Brain pericyte (primary cell): ENCODE results near the gene SLC66A1.

Experiments used
- DNase-seq: peaks from one replicate; pipeline ENCODE4 v3.0.0-alpha.2; 2012; ENCODE audit warnings: low read depth, low spot score

The SLC66A1 gene

DNA sequence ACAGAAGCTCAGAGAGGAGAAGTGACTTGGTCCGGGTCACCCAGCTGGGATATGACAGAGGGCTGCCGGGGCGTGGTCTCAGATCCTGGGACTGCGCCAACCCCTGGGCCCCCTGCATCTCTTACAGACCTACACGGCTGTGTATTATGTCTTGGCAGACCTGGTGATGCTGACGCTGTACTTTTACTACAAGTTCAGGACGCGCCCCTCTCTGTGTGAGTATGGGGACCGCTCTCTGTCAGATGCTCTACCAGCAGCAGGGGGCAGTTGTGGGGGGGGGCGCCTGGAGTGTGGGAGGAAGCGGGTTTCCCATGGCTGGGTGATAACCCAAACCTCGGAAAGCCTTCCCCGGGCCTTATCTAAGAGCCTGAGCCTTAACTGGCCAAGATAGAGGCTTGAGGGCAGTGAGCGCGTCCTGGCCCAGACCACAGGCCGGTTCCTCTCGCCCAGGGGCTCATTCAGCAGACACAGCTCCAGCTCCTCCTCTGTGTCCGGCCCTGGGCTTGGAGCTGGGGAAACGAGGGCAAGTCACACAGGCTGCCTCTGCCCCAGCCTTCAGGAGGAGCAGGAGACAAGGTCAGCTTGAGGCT, 13.3 kb downstream of the SLC66A1 start:
- no peak for DNase-seq

DNA sequence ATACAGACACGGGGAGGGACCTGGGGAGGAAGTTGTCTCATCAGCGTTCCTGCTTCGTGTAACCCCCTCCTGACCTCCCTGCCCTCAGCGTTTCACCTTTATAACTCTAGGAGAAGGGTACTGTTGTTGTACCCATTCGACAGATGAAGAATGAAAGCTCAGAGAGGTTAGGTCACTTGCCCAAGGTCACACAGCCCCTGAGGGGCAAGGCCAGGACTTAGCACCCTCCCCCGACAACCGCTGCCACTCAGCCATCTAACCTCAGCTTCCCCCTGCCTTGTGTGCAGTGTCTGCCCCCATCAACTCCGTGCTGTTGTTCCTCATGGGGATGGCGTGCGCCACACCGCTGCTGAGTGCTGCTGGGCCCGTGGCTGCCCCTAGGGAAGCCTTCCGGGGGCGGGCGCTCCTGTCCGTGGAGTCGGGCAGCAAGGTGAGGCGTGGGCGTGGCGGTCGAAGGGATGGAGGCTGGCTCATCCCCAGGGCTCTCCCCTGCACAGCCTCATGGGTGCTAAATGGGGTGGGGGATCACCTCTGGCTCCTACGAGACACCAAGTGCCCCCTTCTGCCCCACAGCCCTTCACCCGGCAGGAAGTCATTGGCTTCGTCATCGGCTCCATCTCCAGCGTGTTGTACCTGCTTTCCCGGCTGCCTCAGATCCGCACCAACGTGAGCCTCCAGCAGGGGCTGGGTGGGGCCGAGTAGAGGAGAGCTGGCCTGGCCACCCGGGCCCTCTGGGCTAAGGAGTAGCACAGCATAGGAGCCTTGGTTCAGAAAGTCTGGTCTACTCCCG, 14.0 kb downstream of the SLC66A1 start:
- no peak for DNase-seq

- no peak for DNase-seq
Measured at GRCh38 chr1:19326748-19327065, 14.6 kb downstream of the SLC66A1 start.

GRCh38 chr1:19327301-19327700, 15.2 kb downstream of the SLC66A1 start:
- DNase-seq, result no peak

GRCh38 chr1:19327736-19328135, 15.6 kb downstream of the SLC66A1 start:
- DNase-seq, result no peak

DNA sequence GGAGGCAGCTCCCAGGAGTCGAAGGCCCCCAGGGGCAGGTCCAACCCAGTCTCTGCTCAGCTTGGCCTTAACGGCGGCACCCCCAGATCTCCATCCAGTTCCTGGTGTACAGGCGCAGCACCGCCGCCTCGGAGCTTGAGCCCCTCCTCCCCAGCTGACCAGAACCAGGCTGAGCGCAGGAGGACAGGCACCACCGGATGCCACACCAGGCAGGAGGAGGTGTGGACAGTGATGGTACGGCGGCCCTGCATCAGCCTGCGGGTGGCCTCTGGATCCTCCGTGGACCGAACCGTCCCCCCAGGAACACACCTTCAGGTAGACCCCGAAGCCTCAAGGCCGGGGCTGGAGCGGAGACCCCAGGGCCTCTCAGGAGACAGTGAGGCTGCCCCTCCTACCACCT, 16.4 kb downstream of the SLC66A1 start:
- no peak for DNase-seq

DNA sequence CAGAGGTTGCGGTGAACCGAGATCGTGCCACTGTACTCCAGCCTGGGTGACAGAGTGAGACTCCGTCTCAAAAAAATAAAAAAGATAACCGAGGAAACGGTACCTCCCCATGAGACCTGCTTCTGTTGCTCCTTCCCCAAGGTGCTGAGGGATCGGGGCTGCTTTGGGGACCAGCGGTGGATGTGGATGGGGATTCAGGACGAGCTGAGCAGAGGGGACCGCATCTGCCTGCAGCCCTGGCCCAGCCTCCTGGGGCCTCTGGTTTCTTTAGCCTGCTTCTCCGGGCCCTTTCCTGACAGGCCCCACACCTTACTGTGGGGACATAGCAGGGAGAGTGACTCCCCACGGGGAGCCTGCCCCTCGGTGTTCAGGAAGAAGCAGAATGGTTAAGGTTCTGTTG, 17.1 kb downstream of the SLC66A1 start:
- DNase-seq, result no peak

DNA sequence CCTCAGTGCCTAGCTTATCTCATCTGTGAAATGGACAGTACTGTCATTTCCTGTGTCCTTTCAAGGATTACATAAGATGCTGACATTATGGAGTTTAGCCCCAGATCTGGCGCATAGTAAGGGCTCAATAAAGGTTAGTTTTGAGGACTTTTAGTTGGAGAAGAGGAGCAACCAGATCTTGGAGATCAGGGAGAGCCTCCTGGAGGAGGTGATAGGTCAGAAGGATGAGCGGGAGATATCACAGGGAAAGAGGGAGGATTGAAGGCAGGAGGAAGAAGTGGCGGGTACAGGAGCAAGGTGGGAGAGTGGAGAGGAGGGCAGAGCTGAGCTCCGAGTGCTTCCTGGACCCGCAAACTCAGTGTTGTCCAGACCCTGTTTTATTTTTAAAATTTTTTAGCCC, 17.5 kb downstream of the SLC66A1 start:
- no peak for DNase-seq

GRCh38 chr1:19330449-19331135, 18.5 kb downstream of the SLC66A1 start:
- DNase-seq, result no peak

GRCh38 chr1:19331262-19331878, 19.2 kb downstream of the SLC66A1 start:
- no peak for DNase-seq

DNA sequence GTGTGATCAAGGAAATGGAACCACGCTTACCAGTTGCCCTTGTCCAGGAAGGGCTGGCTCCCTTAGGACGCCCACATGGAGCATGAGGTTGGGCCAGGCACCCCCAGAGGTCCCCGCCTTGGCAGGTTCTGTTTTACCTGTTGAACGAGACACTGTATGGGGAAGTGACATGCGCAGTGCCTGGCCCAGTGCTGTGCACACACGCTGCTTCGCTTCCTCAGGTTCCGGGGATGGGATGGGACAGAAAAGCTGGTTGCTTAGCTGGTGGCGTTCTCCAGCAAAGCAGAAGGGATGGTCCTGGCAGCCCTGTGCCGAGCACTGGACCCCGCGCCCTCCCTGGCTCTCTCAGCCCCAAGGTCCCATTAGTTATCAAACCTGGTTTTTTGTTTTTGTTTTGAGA, 20.7 kb downstream of the SLC66A1 start:
- DNase-seq, result no peak

- DNase-seq, result no peak
Measured at GRCh38 chr1:19333587-19334354, 21.6 kb downstream of the SLC66A1 start.

- no peak for DNase-seq
Measured at GRCh38 chr1:19336543-19336942, 24.4 kb downstream of the SLC66A1 start.

DNA sequence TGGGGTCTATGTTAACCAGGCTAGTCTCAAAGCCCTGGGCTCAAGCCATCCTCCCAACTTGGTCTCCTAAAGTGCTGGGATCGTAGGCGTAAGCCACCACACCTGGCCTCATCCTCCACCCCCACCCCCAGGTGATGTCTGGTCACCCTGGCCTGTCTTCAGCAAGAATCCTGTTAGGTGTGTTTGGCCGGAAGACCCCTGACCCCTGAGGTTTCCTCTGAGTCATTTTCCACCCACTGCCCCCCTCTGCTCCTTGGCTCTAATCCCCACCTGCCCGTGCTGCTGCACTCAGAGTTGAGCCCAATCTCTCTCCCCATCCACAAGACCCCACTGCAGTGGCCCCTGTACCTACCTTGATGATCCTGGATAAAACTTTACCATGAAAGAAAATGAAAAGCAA, 25.2 kb downstream of the SLC66A1 start:
- no peak for DNase-seq

DNA sequence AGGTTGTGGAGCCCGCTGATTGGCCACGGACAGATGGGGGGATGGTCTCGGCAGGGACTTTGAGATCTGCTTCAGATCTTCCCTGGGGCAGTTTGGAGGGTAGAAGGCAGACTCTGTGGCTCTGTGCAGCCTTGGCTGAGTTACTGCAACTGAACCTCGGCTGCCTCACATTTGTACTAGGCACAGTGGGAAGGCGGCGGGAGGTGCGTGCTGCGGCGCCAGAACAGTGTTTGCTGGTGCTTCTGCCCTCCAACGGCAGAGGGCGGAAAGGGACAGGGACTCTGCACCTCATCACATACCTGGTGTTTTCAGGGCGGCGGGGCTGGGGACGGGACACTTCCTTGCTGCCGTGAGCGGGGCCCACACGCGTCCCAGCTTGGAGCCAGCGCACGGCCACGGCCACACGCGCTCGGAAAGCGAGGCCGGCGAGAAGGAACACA, 26.2 kb downstream of the SLC66A1 start:
- DNase-seq, result no peak

DNA sequence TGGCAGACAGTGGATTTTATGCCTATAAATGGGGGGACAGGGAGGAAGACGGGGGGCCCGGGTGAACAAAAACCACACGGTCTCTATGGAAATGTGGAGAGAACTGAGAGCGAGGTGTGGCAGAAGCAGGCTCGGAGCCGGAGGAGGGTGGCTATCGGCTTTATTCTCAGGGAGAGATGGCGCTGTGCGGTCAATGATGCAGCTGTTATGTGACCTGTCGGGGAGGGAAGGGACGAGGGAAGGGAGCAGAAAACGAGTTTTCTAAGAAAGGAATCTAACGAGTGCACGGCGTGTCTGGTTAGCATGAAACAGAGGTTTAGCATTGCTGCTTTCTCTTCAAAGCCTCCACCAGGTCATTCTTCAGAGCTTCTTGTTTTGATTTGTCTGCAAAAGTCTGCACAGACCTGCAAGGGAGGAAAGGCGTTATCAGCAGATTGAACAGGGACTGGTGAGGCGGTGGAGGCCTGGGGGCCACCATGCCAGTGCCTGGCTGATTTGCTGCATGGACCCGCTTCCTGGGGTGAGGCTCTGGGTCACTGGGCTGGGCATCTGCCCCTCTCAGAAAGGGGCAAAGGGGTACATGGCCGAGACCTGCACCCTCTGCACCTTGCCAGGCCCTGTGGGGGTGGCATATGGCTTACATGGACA, 27.2 kb downstream of the SLC66A1 start:
- no peak for DNase-seq

- DNase-seq, result no peak
Measured at GRCh38 chr1:19340387-19340937, 28.3 kb downstream of the SLC66A1 start.

DNA sequence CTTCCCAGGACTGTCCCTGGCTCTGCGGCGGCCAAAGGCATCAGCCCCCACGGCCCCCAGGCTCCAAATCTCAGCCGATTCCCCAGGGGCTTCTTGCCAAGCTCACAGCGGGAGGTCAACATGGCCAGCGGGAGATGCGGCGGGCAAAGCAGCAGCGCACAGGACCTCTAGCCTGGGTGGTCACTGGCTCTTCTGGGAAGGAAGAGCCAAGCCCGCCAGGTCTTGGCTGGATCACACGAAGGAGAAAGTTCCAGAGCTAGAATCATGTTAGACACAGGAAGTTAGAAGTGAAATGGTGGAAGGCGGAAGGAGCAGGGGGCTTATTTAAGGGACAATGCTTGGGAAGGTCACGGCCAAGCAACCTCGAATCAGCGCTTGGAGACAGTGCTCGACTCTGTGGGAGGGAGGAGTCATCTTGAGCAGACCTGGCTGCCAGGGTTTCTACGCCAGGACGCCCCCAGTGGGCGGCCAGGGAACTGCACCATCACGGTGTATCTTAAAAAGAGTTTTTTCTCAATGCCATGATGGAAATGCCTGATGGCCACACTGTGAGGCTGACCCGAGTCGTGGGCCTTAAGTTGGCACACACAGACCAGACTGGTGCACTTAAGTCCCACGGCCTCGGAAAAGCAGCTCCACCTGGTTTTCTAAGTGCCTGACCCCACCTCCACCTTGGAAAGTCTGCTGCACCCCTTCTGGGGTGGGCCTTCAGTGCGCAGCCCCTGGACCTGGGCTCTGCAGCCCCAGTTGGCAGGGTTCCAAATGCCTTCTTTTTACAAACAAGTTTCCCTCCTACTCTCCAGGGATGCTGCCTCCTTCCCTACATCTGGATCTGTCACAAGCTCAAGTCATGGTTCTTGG, 29.3 kb downstream of the SLC66A1 start:
- DNase-seq, result no peak

- no peak for DNase-seq
Measured at GRCh38 chr1:19342062-19342750, 30.1 kb downstream of the SLC66A1 start.
